Activated CD8-positive, alpha-beta memory T cell treated with anti-CD3 and anti-CD28 coated beads for 48 hours (primary cell): ENCODE measurements around the gene PHF1.
A peak's percentile ranks its signal among the peaks of the same experiment; 100 is the strongest.

Experiments
- DNase-seq, 3 experiments: peaks; one replicate each; pipeline ENCODE4 v3.0.0-alpha.2; 2020; ENCODE audit warnings: low read depth in 2 of 3, low spot score in 2 of 3

PHF1 gene

GRCh38 chr6:33453393-33454008 is 42.7 kb downstream of the PHF1 start:
- no peak for DNase-seq

- peak; percentile 69 to 89 (median 82) for DNase-seq
Measured at GRCh38 chr6:33454009-33454946, 43.5 kb downstream of the PHF1 start, which contains the start of gene ZBTB9. Gene ZBTB9, plus strand, starts transcription at chr6:33454576. Its CDS starts 525 bp downstream, at chr6:33455101.

- no peak for DNase-seq
Measured at GRCh38 chr6:33455051-33455450, 44.2 kb downstream of the PHF1 start.

GRCh38 chr6:33456156-33456555 is 45.3 kb downstream of the PHF1 start:
- no peak for DNase-seq

- DNase-seq: no peak
Measured at GRCh38 chr6:33458676-33459075, 47.9 kb downstream of the PHF1 start.

- DNase-seq: no peak
Measured at GRCh38 chr6:33459226-33459625, 48.4 kb downstream of the PHF1 start.
